ENCODE measurements around the gene TRAF3. TPM values are rescaled to one million over a fixed set of nuclear protein-coding genes. Genes with fewer than 3 reads are reported as not detected.
"Not testable (repeated sequence)": the region's sequence is repeated elsewhere in the genome, so short reads cannot be mapped to it uniquely, and the experiment has no call there.

TRAF3 gene
- polyA plus RNA-seq, 1 donor, result 13.1 TPM

- not testable (repeated sequence) for DNase-seq
Observed at GRCh38 chr14:102896735-102897134, 119.5 kb downstream of the TRAF3 start.

- DNase-seq, result no peak
Observed at GRCh38 chr14:102897299-102898027, 120.2 kb downstream of the TRAF3 start.

DNA sequence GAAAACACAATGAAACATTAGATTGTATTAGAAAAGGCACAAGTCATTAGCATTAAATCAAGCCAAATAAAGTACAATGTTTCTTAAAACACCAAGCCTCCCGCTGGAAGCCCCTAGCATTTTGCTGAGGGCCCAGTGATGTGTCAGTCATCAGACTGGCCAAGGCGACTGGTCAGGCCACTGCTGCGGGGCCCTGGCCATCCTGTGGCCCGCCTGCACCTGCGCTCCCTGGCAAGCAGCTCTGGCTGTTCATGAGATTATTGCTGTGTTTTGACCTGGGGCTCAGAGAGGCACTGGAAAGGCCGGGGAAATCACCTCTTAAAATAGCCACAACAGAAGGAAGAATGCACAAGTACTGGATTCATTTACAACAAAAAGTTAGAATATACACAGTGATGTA lies 121.0 kb downstream of the TRAF3 start:
- DNase-seq, result no peak

- no peak for DNase-seq
Observed at GRCh38 chr14:102898776-102899515, 121.7 kb downstream of the TRAF3 start.

GRCh38 chr14:102899516-102899900 lies 122.3 kb downstream of the TRAF3 start:
- DNase-seq, result no peak

GRCh38 chr14:102900631-102901571 lies 123.7 kb downstream of the TRAF3 start:
- DNase-seq, result no peak

- no peak for DNase-seq
Observed at GRCh38 chr14:102901633-102902032, 124.4 kb downstream of the TRAF3 start.

GRCh38 chr14:102902086-102902485 lies 124.8 kb downstream of the TRAF3 start:
- no peak for DNase-seq

DNA sequence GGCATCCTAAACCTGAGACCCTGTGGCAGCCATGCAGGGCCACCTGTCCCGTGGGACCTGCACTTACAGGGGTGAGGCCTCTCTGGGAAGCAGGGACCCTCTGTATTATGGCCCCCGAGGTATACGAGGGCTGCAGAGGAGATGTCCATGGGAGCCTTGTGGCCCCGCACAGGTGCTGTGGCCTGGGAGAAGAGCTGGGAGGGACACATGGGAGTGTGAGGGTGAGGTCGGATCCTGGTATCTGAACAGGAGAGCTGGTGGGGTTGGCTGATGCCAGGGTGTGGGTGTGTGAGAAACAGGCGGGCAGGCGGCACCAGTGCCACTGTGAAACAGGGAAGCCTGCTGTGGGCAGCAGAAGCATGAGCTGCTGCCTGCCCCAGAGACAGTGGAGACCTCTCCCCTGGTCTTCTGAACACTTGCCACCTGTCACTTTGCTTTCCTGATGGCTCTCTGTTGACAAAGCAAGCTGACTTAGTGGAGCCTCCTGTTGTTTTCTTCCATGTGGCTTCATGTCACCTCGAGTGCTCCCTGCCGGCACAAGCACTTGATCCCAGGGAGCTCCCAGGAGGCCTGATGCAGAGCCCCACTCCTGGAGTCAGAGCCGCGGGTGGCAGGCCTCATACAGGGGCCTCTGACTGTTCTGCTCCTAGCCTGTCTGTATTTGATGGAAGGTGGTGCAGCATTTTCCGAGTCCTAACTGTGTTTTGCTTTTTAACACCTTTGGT lies 125.4 kb downstream of the TRAF3 start:
- no peak for DNase-seq

- no peak for DNase-seq
Observed at GRCh38 chr14:102903248-102903888, 126.1 kb downstream of the TRAF3 start.

- DNase-seq, result no peak
Observed at GRCh38 chr14:102903889-102904512, 126.8 kb downstream of the TRAF3 start.

DNA sequence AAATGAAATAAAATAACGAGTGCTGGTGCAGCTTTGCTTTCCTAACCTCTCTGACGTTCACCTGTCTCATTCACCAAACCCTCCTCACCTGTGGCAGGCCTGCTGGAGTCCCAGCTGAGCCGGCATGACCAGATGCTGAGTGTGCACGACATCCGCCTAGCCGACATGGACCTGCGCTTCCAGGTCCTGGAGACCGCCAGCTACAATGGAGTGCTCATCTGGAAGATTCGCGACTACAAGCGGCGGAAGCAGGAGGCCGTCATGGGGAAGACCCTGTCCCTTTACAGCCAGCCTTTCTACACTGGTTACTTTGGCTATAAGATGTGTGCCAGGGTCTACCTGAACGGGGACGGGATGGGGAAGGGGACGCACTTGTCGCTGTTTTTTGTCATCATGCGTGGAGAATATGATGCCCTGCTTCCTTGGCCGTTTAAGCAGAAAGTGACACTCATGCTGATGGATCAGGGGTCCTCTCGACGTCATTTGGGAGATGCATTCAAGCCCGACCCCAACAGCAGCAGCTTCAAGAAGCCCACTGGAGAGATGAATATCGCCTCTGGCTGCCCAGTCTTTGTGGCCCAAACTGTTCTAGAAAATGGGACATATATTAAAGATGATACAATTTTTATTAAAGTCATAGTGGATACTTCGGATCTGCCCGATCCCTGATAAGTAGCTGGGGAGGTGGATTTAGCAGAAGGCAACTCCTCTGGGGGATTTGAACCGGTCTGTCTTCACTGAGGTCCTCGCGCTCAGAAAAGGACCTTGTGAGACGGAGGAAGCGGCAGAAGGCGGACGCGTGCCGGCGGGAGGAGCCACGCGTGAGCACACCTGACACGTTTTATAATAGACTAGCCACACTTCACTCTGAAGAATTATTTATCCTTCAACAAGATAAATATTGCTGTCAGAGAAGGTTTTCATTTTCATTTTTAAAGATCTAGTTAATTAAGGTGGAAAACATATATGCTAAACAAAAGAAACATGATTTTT lies 128.2 kb downstream of the TRAF3 start:
- DNase-seq, result no peak

DNA sequence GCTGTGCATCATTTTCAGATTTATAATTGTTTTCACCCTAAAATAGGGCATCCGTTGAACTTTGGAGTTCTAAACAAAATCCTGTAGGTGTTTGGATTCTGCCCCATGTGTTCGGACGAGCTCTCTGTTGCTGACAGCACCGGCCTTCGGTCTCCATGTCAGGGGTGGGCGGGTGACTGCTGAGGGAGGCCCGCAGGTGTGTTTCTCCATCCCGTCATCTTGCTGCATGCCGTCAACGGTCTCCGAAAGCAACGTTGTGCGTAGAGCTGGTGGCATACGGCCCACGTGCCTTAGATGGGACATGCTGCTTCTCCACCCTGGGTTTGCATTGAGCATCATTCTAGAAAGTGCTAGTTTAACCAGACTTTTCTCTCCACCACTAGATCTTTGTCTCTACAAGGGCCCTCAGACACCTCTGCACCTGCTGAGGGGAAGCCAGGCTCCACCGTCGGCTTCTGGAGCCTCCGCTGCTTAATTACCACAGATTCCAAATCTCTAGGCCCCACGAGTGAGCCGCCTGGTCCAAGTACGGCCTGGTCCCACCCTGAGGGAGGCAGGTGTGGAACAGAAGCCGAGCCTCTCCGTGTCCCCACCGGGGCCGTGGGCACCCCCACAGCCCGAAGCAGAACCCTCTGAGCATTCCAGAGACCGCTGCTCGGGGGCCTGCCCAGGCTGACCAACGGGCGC lies 129.5 kb downstream of the TRAF3 start:
- no peak for DNase-seq

- no peak for DNase-seq
Observed at GRCh38 chr14:102907303-102907844, 130.1 kb downstream of the TRAF3 start.

GRCh38 chr14:102907980-102908730 lies 130.9 kb downstream of the TRAF3 start:
- DNase-seq, result no peak

GRCh38 chr14:102908766-102909455 lies 131.7 kb downstream of the TRAF3 start:
- no peak for DNase-seq

GRCh38 chr14:102909462-102909861 lies 132.2 kb downstream of the TRAF3 start:
- DNase-seq, result no peak

DNA sequence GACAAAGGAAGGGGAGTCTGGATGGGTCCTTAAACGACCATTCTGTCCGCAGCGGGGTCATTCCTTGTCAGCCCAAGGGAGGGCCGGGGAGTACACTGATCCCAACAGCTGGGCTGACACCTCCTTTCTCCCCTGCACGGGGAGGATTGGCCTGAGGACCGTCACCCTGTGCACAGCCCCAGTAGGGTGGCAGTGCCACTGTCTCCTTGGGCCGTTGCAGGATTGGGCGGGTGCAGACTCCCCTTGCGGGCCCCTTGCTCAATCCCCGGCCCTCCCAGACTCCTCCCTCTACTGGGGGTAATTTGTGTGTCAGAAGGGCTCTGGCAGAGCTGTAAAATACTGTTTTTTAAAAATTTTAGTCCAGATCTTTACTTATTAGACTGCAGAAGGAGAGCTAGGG lies 132.7 kb downstream of the TRAF3 start:
- no peak for DNase-seq

Measured in hindlimb muscle (tissue), 1 donor.